DOHH2 (cell line): ENCODE measurements around the gene RBM48.

ENCODE experiments used
- CTCF ChIP-seq: fragments of 200-600 bp; sonication (generic); IDR thresholded peaks from one replicate; pipeline ENCODE4 v1.5.1; 2014; ENCODE audit warnings: antibody characterized with exemption, mild to moderate bottlenecking, low read depth, low read length; ENCODE audit not compliant: poor library complexity, severe bottlenecking
- EZH2phosphoT487 ChIP-seq: fragments of 200-600 bp; sonication (generic); IDR thresholded peaks from 2 replicates; pipeline ENCODE4 v1.6.1; 2017; ENCODE audit warnings: borderline replicate concordance, mild to moderate bottlenecking, antibody characterized with exemption, low read length, moderate library complexity, mixed read lengths

DNA sequence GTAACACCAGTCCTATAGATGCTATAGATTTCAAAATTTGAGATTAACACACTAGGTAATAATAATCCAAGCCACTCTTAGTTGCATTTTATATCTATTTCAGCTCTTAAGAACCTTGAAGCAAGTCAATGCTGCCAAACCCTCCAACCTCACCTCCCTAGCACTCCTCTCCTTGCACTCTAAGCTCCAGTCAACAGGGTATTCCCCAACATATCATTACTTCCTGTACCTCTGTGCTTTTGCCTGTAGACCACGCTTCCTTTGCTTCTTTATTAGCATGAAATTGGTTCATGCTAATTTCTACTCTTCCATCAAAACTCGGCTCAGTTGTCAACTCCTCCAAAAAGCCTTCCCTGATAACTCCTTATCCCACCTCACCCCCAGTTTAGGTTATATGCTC is 24.8 kb upstream of the RBM48 start:
- TF ChIP-seq CTCF, result no peak
- TF ChIP-seq EZH2phosphoT487, result no peak
